OCI-M2 (cell line): Measurements from ENCODE around the gene SPHK2.

Source experiments
- DNase-seq: peaks from one replicate; lab custom pipeline; 2025; ENCODE audit not compliant: unreplicated experiment; lab: John Stamatoyannopoulos, UW

SPHK2 gene

DNA sequence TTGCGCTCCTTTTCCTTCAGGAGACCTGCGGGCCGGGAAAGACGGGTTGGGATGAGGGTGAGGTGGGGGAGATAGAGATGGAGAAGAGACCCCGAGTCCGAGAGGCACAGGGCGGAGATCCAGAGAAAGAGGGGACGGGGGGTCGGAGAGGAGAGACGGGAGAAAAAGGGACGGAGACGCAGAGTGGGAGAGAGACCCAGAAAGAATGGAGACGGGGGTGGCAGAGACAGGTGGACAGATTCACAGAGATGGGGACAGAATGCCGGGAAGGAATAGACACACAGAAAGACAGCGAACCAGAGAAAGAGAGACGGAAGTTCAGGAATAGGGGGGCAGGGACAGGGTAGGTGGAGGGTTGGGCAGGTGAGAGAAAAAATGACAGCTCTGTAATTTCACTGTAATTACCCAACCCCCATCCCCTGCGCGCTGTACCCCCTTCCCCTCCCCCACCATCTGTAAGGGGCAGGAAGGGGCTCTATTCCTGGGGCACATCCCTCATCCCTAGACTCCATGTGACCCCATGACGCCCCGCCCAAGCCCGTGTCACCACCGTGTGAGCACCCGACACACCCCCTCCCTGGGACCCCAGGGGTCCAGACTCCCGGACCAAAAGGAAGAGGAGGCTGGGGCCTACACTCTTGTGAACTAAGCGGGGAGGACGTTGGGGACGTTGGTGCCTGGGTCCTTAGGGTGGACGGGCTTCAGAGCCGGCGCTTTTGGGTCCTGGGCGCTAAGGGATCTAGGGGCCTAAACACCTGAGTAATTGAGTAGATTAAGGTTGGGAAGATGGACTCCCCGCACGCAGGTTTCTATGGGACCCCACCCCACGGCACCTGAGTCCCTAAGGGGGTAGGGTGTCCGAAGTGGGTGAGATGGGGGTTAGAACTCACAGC is 16.9 kb downstream of the SPHK2 start:
- no peak for DNase-seq

- DNase-seq: no peak
Observed at GRCh38 chr19:48636859-48637448, 17.6 kb downstream of the SPHK2 start, which contains the start of gene DBP. Gene DBP (minus strand): TSS chr19:48637379. CDS start chr19:48636994, 385 bp downstream.

DNA sequence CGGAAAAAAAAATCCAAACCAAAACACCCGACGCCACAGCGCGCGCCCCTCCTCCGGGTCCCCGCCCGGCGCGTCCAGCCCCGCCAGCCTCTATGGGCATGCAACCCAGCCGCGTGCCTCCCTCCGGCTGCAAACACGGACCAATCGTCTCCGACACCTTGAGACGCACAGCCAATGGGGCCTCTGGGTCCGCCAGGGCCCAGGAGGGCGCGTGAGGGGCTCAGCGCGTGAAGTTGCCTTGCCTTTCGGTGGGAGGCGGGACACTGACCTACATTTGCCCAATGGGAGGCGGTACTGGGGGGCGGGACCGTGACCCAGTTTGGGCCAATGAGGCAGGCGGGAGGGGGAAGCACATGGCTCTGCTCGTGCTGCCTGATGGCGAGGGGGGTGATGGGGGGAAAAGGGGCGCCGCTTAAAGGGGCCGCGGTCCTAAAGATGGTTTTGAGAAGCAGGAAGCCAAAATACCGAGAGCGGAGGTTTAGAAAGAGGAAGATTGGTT is 18.2 kb downstream of the SPHK2 start:
- DNase-seq: peak; percentile 93

GRCh38 chr19:48637948-48638830 is 18.9 kb downstream of the SPHK2 start:
- peak; percentile 68 for DNase-seq

DNA sequence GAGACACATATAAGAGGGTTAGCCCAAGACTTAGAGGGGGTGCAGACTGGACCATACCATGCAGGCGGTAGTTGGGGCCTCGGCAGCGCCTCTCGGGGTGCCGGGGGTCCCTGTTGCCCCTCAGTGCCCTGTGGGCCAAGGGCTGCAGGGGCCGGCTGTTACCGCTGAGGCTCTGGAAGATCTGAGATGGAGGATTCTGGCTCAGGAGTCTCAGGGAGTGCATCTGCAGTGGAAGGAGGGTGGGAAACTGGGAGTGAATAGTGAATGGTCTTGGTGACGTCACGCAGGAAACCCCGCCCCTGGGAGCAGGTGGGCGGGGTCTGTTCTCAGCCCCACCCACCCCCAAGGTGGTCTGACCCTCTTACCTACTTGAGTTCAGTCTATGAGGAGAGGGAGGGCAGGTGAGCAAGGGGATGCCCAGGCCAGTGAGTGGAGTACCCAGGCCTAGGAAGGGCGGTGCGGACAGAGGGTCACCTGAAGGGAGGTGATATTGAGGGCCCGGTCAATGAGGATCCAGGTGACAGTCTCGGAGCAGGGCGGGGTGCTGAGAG is 19.6 kb downstream of the SPHK2 start:
- no peak for DNase-seq

- DNase-seq: no peak
Observed at GRCh38 chr19:48639483-48640375, 20.4 kb downstream of the SPHK2 start.

- DNase-seq: no peak
Observed at GRCh38 chr19:48641850-48642249, 22.5 kb downstream of the SPHK2 start.

GRCh38 chr19:48642862-48643261 is 23.6 kb downstream of the SPHK2 start:
- DNase-seq: no peak

- no peak for DNase-seq
Observed at GRCh38 chr19:48644355-48644754, 25.0 kb downstream of the SPHK2 start.

GRCh38 chr19:48644839-48645619 is 25.7 kb downstream of the SPHK2 start:
- peak; percentile 51 for DNase-seq

- peak; percentile 30 for DNase-seq
Observed at GRCh38 chr19:48645620-48646000, 26.3 kb downstream of the SPHK2 start.

- peak; percentile 26 for DNase-seq
Observed at GRCh38 chr19:48646001-48646721, 26.9 kb downstream of the SPHK2 start, which contains the start of gene CA11. Gene CA11 (minus strand): TSS chr19:48646187. CDS start chr19:48645632, 555 bp downstream.

- no peak for DNase-seq
Observed at GRCh38 chr19:48646722-48647216, 27.5 kb downstream of the SPHK2 start.

- DNase-seq: no peak
Observed at GRCh38 chr19:48648134-48648533, 28.8 kb downstream of the SPHK2 start.

GRCh38 chr19:48650974-48651682 is 31.8 kb downstream of the SPHK2 start:
- no peak for DNase-seq

DNA sequence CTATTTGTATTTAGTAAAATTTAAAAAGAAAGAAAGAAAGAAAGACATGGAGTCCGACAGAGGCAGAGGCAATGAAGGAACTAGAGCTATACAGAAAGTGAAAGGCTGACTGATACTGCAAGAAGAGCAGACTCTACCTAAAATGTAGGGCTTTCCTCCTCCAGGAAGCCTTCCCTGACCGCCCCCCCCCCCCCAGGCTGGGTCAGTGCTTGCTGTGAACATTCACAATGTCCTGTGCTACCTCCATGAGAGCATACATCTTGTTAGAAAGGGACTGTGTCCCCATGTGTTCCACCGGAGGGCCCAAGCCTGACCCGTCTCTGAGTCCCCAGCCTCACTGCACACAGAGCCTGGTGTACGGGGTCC is 32.4 kb downstream of the SPHK2 start:
- DNase-seq: no peak

GRCh38 chr19:48654299-48655059 is 35.2 kb downstream of the SPHK2 start:
- no peak for DNase-seq
